GM21737 (cell line): ENCODE results near the gene COQ8B.

Experiments
- ATAC-seq: cut with Tn5 transposase; IDR thresholded peaks from one replicate; pipeline ENCODE4 v1.9.1; 2021; ENCODE audit warnings: mild to moderate bottlenecking, moderate library complexity; ENCODE audit not compliant: unreplicated experiment

COQ8B gene

GRCh38 chr19:40693150-40693788 is 23.4 kb downstream of the COQ8B start:
- no peak for ATAC-seq

GRCh38 chr19:40692212-40692551 is 24.5 kb downstream of the COQ8B start:
- ATAC-seq, result no peak

GRCh38 chr19:40691421-40692211 is 25.1 kb downstream of the COQ8B start:
- ATAC-seq, result no peak

GRCh38 chr19:40690693-40691420 is 25.8 kb downstream of the COQ8B start:
- peak; percentile 55 for ATAC-seq

GRCh38 chr19:40690050-40690692 is 26.5 kb downstream of the COQ8B start, which contains the start of gene NUMBL:
TSS of gene NUMBL (minus strand) at chr19:40690651. CDS start at chr19:40690483, 168 bp downstream.
- peak; percentile 6 for ATAC-seq

GRCh38 chr19:40689339-40690049 is 27.2 kb downstream of the COQ8B start:
- ATAC-seq, result no peak

- no peak for ATAC-seq
These were observed 27.7 kb downstream of the COQ8B start for GRCh38 chr19:40688987-40689338.

- no peak for ATAC-seq
These were observed 28.4 kb downstream of the COQ8B start for GRCh38 chr19:40688309-40688708.

- no peak for ATAC-seq
These were observed 29.1 kb downstream of the COQ8B start for GRCh38 chr19:40687525-40688016.

- no peak for ATAC-seq
These were observed 29.7 kb downstream of the COQ8B start for GRCh38 chr19:40686882-40687524.

GRCh38 chr19:40685563-40685962 is 31.1 kb downstream of the COQ8B start:
- ATAC-seq, result no peak

GRCh38 chr19:40685016-40685526 is 31.6 kb downstream of the COQ8B start:
- no peak for ATAC-seq

- no peak for ATAC-seq
These were observed 32.4 kb downstream of the COQ8B start for GRCh38 chr19:40684280-40684679.

GRCh38 chr19:40683437-40683836 is 33.2 kb downstream of the COQ8B start:
- no peak for ATAC-seq

- ATAC-seq, result no peak
These were observed 34.2 kb downstream of the COQ8B start for GRCh38 chr19:40682431-40682964.

GRCh38 chr19:40681039-40681438 is 35.6 kb downstream of the COQ8B start:
- no peak for ATAC-seq

- ATAC-seq, result no peak
These were observed 39.5 kb downstream of the COQ8B start for GRCh38 chr19:40677156-40677555.

GRCh38 chr19:40674291-40674690 is 42.4 kb downstream of the COQ8B start:
- no peak for ATAC-seq

- ATAC-seq, result no peak
These were observed 43.3 kb downstream of the COQ8B start for GRCh38 chr19:40673397-40673796.
